DOHH2 (cell line): ENCODE data around the gene SRGAP2C.
"Not testable (repeated sequence)": the region's sequence is repeated elsewhere in the genome, so short reads cannot be mapped to it uniquely, and the experiment has no call there.

Experiments used
- EZH2phosphoT487 ChIP-seq: fragments of 200-600 bp; sonication (generic); IDR thresholded peaks from 2 replicates; pipeline ENCODE4 v1.6.1; 2017; ENCODE audit warnings: borderline replicate concordance, mild to moderate bottlenecking, antibody characterized with exemption, low read length, moderate library complexity, mixed read lengths
- TF ChIP-seq, protein P1 (sequence below): fragments of 200-600 bp; sonication (generic); IDR thresholded peaks from one replicate; pipeline ENCODE4 v1.5.1; 2014; ENCODE audit warnings: antibody characterized with exemption, mild to moderate bottlenecking, low read depth, low read length; ENCODE audit not compliant: poor library complexity, severe bottlenecking

DNA sequence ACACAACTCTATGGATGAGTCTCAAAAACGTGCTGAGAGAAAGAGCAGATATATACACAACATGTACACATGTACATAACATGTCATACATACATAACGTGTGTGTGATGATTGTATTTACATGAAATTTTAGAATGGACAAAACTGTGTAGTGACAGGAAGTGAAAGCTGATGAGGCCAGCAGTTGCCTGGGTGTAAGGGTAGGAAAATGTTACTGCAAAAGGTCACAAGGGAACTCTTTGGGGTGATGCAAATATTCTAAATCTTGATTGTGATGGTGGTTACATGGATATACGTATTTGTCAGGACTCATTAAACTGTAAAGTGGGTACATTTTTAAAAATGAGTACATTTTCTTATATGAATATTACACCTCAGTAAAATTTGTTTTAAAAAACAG, 236.7 kb downstream of the SRGAP2C start:
- TF ChIP-seq, protein P1, sequence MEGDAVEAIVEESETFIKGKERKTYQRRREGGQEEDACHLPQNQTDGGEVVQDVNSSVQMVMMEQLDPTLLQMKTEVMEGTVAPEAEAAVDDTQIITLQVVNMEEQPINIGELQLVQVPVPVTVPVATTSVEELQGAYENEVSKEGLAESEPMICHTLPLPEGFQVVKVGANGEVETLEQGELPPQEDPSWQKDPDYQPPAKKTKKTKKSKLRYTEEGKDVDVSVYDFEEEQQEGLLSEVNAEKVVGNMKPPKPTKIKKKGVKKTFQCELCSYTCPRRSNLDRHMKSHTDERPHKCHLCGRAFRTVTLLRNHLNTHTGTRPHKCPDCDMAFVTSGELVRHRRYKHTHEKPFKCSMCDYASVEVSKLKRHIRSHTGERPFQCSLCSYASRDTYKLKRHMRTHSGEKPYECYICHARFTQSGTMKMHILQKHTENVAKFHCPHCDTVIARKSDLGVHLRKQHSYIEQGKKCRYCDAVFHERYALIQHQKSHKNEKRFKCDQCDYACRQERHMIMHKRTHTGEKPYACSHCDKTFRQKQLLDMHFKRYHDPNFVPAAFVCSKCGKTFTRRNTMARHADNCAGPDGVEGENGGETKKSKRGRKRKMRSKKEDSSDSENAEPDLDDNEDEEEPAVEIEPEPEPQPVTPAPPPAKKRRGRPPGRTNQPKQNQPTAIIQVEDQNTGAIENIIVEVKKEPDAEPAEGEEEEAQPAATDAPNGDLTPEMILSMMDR = not testable (repeated sequence)
- not testable (repeated sequence) for TF ChIP-seq EZH2phosphoT487
